ENCODE results near the gene COX14.

COX14 gene

DNA sequence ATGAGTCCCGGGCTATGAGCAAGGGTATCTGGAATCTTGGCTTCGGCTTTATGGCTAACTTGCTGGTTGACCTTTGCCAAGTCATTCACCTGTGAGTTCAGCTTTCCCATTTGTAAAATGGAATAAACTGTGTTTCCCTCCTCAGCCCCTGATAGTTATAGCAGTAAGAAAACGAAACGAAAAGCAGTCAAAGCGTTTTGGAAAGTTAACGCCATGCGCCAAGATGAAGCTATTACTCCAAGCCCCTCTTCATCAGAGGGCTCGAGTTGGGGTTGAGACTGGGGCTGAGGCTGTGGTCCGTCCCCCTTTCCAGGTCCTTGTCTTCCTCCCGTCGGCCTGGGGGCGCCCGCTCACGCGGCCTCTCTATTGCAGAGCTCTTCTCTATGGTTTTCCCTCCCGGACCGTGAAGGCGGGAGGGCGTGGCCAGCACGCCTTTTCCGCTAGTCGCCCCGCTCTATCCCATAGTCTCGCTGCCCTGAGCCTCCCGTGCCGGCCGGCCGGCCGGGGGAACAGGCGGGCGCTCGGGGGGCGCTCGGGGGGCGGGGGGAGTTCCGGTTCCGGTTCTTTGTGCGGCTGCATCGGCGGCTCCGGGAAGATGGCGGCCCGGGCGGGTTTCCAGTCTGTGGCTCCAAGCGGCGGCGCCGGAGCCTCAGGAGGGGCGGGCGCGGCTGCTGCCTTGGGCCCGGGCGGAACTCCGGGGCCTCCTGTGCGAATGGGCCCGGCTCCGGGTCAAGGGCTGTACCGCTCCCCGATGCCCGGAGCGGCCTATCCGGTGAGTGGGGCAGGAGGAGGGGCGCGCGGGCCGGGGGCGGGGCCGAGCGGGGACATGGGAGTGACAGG, 27.0 kb upstream of the COX14 start, which contains the start of gene SMARCD1:
TSS of gene SMARCD1 (plus strand) at position 568 of the 840 bp plus-strand sequence. CDS start at position 596, 28 bp downstream.
- peak; percentile 53 for DNase-seq (ENCODE audit: low read depth)

DNA sequence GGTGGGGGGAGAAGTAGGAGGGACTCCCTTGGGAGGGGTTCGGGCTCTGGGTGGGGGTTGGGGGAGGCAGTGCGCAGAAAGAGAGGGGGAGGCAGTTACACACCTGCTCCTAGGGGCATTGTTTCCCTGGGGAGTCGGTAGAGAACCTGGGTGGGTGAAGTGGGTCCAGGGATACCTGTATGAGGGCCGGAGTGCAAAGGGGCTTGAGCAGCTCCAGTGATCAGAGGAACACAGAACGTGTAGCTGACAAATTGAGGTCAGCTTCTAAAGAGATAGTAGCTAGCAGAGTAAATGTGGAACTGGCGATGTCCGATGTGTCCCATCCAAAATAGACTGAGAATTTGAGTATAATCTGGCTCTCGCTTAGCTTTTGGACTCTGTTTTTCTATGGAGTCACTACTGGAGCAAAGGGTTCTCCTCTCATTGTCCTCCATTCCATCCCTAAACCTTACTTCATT, 26.4 kb upstream of the COX14 start:
- DNase-seq (ENCODE audit: low read depth) = no peak

DNA sequence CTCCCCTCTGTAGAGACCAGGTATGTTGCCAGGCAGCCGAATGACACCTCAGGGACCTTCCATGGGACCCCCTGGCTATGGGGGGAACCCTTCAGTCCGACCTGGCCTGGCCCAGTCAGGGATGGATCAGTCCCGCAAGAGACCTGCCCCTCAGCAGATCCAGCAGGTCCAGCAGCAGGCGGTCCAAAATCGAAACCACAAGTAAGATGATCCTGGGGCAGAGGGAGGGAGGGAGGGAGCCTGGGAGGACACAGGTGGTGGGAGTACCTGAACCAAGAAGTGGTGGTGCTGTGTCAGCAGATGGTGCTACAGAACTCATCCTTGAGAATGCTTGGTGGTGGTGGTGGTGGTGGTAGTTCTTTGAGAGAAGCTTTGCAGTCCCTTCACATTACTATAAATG, 25.9 kb upstream of the COX14 start:
- DNase-seq (ENCODE audit: low read depth) = no peak

DNA sequence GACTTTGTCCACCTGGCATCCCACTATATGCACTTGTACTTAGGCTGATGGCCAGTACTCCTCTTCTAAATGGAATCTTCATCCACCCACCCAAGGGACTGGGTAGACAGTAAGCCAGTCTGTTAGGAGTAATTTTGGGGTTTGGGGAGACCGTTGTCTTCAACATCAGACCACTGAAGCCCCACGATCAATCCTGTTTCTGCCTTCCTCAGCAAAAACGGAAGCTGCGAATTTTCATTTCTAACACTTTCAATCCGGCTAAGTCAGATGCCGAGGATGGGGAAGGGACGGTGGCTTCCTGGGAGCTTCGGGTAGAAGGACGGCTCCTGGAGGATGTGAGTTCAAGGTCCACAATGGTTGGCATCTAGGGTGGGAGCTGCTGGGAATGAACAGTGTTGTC, 24.9 kb upstream of the COX14 start:
- DNase-seq (ENCODE audit: low read depth) = no peak

DNA sequence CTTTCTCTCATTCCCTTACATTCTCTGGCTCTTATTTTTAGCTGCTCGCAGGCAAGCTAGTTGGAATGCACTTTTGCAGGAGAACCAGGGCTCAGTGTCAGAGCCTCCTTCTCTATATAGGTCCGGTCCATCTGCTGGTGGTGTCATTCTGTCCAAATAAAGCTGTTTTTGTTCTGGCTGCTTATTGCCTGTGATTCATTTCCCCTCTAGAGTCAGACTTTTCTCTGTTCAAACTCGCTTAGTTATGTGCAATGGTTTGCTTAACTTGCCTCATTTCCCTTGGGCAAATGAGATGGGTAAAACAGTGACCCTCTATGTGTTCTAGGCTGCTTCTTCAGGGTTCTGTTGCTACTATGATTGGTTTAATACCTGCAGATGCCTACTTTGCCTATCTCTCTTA, 24.0 kb upstream of the COX14 start:
- no peak for DNase-seq (ENCODE audit: low read depth)

DNA sequence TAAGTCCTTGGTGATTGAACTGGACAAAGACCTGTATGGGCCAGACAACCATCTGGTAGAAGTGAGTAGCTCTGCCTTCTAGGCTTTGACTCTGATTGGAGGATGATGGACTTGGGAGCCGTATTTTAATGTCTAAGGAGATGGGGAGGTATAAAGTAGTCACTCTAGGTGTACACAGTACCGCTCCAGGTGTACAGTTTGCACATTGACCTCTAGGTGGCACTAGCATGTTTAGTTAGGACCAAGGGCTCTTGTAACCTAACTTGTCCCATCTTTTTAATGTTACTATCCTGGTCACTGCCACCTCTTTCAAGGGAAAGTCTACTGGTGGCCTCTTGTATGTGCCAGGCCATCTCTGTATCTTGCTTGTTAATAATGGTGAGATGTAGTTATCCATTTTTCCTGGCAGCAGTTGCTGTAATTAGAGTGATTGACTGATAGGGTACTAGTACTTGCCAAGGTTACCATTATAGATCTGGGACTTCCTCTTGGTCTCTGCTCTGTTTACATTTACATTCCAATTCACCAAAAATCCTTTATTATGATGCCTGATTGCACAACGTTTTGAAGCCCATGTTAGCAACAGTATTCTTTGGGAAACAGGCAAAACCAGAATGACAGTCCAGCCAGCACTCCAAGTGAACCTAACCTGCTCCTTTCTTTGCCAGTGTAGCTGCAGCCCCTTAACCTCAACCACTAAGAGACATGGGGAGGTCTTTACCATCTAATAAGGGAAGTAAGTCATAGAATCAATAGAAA, 23.3 kb upstream of the COX14 start:
- no peak for DNase-seq (ENCODE audit: low read depth)

DNA sequence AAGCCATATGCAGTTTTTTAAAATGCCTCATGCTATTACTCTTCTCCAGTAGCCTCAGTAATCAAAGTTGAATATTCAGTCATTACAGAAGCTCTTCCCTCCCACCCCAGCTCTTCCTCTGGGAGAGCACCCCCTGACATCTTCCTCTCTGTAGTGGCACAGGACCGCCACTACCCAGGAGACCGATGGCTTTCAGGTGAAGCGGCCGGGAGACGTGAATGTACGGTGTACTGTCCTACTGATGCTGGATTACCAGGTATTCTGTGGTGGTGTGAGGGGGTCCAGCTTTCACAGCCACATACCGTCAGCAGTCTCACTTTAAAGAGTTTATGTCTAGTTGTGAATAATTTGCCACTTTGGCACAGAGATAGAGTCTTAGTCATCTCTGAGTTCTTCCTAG, 22.3 kb upstream of the COX14 start:
- no peak for DNase-seq (ENCODE audit: low read depth)

DNA sequence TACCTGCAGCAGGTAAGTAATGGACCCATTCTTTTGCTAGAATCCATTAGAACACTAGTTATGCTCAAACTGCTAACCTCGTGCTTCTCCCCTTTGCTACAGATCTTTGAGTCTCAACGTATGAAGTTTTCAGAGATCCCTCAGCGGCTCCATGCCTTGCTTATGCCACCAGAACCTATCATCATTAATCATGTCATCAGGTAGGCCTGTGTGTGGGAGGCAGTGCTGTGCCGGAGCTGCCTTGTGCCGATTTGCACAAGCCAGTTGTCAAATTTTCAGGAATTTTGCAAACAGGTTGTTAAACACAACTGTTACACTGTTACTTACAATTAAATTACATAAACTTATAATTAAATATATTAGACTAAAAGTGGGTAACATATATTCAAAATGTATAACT, 21.6 kb upstream of the COX14 start:
- no peak for DNase-seq (ENCODE audit: low read depth)

DNA sequence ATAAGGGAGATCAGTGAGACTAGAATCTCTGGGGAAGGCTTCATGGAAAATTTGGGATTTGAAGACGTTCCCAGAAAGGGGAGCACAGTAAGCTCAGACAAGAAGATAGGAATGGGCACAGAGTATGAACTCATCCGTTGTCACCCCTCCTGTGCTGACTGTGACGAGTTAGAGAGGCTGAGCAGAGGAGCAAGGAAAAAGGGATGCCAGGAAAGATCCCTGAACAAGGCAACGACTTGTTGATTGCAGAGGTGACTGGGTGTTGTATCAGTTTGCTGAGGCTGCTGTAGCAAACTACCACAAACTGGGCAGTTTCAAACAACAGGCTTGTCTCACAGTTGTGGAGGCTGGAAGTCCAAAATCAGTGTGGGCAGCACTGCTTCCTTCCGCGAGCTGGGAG, 14.1 kb upstream of the COX14 start:
- DNase-seq (ENCODE audit: low read depth) = no peak

DNA sequence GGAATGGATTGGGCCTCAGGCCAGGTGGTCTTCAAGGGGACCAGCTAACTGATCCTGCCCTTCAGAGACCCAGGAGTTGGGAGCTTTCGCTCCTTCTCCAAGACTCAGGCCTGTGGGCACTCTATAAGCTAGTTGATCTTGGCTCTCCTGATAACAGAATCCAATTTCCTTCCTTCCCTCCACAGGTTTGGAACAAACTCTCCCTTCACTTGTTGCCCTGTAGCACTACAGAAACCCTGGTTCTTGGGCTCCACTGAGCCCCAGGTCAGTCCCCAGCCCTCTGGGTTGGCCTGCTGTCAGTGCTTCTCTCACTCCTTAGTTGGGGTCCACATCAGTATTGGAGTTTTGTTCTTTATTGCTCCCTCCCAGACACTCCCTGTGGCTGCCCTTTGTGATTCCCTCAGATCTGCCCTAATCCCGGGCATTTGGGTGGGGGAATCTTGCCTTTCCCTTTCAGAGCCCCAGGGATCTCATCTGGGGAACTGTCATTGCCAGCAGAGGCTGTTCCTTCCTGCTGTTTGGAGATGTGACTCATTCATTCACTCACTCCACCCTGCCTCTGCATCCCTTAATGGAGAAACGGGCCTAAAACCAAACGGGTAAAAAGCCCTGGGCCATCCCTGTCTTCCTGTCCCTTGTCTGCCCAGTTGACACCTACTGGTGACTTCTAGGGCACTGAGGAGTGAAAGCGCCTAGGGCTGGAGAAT, 12.6 kb upstream of the COX14 start:
- no peak for DNase-seq (ENCODE audit: low read depth)

DNA sequence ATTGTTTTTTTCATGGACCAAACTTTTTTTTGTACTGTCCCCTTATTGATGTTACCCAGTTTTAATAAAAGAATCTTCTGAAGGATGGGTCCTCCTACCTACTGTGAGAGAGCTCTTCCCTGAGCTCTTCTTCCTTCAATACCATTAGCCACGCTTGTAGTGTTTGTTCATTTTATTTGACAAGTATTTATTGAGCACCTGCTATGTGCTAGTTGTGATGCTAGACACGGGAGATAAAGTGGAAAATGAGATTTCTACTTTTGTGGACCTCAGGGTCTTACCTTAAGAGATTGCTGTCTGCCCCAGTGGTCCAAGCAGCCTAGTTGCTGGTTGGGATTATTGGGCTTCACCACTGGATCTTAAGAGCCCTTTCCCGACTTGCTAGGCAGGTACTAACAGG, 11.5 kb upstream of the COX14 start:
- no peak for DNase-seq (ENCODE audit: low read depth)

DNA sequence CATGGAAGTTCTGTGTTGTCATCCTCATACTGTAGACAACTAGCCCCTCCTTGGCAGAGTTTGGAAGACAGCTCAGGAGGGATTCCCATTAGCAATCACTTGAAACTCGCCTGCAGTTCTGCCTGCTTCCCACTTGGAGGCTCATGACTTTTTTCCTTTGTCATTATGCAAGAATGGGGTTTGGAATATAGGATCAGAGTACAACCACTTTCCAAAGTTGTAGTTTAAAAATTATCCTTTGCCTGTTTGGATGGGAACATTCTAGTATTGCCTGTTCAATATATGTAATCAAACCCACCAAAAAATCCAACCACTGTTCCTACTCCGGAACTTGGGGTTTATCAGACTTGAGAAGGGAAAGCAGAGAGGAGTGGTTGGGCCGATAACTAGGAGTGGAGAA, 10.4 kb upstream of the COX14 start:
- DNase-seq (ENCODE audit: low read depth) = no peak

DNA sequence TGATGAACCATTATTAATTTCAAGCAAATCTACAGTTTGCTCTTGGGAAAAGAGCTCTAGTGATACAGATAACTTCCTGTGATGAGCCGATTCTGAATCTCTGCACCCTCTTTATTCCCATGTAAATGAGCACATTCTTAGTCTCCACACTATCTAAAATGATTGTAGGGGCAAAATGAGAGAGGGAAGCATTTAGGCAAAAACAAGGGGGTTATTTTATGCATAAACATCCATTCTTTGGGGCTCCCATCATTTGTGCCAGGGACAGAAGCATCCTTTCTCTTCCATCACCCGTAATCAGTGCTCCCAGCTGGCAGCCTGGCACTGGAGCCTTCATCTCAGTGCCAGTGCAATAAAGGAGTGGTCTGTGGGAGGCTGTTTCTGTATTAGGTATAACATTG, 9.9 kb upstream of the COX14 start:
- DNase-seq (ENCODE audit: low read depth) = no peak

DNA sequence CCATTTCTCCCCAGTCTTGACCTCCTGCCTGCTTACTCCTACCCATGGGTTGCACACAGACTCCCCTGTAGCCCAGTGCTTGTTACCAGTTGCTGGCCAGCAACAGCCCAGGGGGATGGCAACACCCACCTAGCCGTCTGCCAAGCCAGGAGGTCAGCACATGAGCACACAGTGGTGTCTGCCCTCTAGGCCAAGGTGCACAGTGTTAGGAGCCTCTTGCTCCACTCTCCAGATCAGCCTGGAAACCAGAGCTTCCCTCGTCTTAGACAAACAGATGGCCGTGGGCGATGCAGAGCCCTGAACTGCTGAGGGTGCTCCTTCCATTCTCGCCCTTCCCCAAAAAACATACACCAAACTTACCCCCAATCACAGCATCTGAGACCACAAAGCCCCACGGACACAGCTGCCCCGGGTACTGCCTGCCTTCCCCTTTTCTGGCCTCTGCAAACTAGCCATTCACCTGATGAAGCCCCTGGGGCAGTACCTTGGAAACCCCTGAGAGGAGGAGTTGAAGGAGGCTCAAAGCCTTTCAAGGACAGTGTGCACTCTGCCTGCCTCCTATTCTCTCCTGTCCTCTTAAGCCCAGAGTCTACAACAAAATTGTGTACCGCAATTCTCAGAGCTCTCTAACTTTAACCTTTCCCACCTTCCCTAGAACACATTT, 9.3 kb upstream of the COX14 start:
- DNase-seq (ENCODE audit: low read depth) = no peak

DNA sequence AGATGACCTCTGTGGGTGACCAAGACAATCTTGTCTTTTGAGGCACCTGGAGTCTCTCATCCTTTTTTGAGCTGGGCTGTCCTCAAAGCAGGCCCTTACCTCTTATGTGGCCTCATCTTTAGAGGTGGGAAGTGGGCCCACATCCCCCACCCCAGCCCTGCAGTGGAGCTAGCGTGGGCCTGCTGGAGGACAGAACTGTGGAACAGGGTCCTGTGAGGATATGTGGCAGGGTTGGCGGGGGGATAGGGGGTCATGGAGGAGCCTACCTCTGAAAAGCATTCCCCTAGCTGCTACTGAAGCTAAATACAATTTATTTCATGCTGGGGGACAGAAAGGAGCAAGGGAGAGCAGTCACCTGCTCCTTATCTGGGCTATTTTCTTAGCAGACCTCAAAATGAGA, 8.7 kb upstream of the COX14 start:
- DNase-seq (ENCODE audit: low read depth) = no peak

DNA sequence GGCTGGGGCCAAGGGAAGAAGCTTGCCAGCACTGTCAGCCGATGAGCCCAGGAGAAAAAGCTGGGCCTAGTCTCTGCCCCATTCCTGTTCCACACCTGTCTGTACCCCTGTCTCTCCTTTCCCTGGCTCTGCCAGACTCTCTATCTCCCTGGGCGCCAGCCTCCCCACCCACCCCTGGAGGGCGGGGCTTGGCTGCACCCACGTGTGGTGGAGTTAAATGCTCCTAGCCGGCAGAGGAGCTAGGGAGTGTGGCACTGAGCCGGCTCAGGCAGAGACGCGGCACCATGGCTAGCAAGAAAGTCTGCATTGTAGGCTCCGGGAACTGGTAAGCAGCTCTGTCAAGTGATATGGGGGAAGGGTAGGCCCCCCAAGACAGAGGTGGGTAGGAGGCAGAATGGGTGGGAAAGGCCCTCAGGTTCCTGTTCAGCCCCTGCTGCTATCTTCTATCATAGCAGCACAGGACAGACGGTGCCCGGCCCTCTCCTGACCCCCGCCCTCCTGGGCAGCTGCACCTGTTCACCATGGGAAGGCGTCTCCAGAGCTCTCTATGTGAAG, 8.2 kb upstream of the COX14 start, which contains the start of gene GPD1:
TSS of gene GPD1 (plus strand) at position 242 of the 555 bp plus-strand sequence. CDS start at position 285, 43 bp downstream.
- no peak for DNase-seq (ENCODE audit: low read depth)

DNA sequence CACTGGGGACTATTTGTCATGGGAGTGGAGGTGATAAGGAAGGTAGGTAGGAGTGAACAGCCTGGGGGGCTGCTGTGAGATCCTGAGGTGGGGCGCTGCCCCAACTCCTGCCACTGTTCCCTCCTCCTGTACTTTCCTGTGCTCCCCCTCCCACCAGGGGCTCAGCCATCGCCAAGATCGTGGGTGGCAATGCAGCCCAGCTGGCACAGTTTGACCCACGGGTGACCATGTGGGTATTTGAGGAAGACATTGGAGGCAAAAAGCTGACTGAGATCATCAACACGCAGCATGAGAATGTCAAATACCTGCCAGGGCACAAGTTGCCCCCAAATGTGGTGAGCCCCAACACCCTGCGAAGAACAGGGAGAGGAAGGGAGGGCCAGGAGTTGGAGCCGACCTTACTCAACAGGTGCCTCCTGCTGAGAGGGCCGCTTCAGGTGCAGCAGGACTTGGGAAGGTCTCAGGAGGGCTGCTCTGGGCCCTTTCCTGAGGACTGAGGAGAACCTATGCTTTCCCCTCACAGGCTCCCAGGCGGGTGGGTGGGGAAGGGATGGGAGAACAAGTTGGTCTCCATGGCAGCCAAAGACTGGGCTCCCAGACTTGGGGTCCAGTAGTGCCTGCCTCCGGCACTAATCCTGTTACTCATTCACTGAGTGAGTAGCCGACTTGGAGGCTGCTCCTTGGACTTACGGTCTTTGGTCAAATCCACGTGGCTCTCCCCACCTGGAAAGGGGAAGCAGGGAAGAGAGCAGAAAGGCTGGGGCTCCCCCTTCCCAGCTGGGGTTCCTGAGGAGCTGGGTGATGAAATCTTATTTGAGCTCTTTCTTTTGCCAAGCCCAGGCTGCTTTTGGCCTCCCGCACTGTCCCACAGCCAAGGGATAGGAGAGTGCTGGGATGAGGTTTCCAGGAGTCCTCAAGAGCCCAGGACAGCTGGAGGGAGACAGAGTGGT, 7.3 kb upstream of the COX14 start:
- no peak for DNase-seq (ENCODE audit: low read depth)

DNA sequence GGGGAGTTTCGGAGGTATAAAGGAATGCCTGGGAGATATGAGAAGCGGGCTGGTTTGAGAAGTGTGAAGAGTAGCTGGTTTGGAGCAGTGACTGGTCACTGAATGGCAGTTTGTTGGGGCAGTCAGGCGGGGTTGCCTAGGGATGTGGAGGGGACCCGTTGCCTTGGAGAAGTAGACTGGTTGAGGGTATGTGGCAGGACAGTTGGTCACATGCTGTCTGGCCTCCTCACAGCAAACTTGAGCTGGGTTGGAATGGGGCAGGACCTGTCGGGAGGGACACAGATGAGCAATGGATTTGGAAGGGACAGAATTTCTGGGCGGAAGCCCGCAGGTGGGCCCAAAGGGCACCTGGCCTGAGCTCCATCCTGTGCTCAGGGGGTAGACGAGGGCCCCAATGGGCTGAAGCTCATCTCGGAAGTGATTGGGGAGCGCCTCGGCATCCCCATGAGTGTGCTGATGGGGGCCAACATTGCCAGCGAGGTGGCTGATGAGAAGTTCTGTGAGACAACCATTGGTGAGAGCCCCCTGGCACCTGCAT, 6.1 kb upstream of the COX14 start:
- DNase-seq (ENCODE audit: low read depth) = no peak

DNA sequence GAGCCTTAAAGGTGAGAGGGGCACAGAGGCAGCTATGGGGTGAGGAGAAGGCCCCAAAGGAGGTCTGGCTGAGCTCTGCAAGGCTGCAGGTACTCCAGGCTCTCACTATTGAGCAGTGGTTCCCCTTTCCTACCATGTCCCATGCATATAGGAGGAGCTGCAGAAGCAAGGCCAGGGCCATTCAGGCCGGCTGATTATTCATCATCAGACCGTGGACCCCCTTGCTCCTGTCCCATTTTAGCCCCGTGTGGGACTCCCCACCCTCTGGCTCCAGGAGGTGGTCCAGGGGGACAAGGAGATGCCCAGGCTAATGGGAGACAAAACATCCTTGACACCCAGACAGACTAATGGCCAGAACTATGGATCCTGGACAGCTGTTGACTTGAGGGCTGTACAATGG, 5.1 kb upstream of the COX14 start:
- no peak for DNase-seq (ENCODE audit: low read depth)

Measured in non-pigmented ciliary epithelial cell (primary cell).